Measurements from ENCODE around the gene CNTN6.

Gene CNTN6

GRCh38 chr3:1288805-1289494 is 196.1 kb downstream of the CNTN6 start:
- H4K8ac ChIP-seq (ENCODE audit: low read depth, low read length), result no peak overlapping the region
- peak; percentile 36 for DNase-seq
- peak overlapping the region; percentile 10 for H3K4ac ChIP-seq (ENCODE audit: low read depth, low read length)
- no peak overlapping the region for H2BK5ac ChIP-seq (ENCODE audit: low read length)
- H2BK15ac ChIP-seq (replicated peaks; ENCODE audit: low read depth), result no peak overlapping the region
- H3K27me3 ChIP-seq (ENCODE audit: insufficient read depth, low read length, poor library complexity), result no peaks in the 10 kb centered on the region
- H3K4me1 ChIP-seq (ENCODE audit: control insufficient read depth, low read depth, low read length), result peaks cover 2% of the 10 kb centered on the region
- WGBS (ENCODE audit: extremely low coverage, insufficient coverage, low lambda C conversion rate), result no CpG with 5 or more reads among the region's 4 CpGs
- peak overlapping the region; percentile 51 for H3K18ac ChIP-seq (ENCODE audit: low read length)
- no peak overlapping the region for H3K23ac ChIP-seq (ENCODE audit: low read length)
- H2BK120ac ChIP-seq (ENCODE audit: low read depth, low read length), result no peak overlapping the region
- H3K9ac ChIP-seq (ENCODE audit: low read length), result no peak overlapping the region
- H3K79me2 ChIP-seq (ENCODE audit: control insufficient read depth, insufficient read depth, low read length), result no peaks in the 10 kb centered on the region
- H3K36me3 ChIP-seq (ENCODE audit: control insufficient read depth, insufficient read depth, low read length), result no peaks in the 10 kb centered on the region
- H3K4me2 ChIP-seq (ENCODE audit: low read length), result no peak overlapping the region
- H2AK5ac ChIP-seq (ENCODE audit: low read length), result no peak overlapping the region
- H3K79me1 ChIP-seq (ENCODE audit: low read length), result no peaks in the 10 kb centered on the region
- H3K4me3 ChIP-seq (ENCODE audit: low read length), result no peak overlapping the region
- H4K5ac ChIP-seq (ENCODE audit: low read length), result no peak overlapping the region
- H3K56ac ChIP-seq (ENCODE audit: low read length), result no peak overlapping the region
- H3K27ac ChIP-seq (ENCODE audit: low read depth, low read length), result no peak overlapping the region

- Histone ChIP-seq H4K5ac (ENCODE audit: low read length) (no peak overlapping the region), H3K23ac (ENCODE audit: low read length) (no peak overlapping the region), H2AK5ac (ENCODE audit: low read length) (no peak overlapping the region), H3K9ac (ENCODE audit: low read length) (no peak overlapping the region), H3K18ac (ENCODE audit: low read length) (no peak overlapping the region), H3K4me3 (ENCODE audit: low read length) (no peak overlapping the region), H4K8ac (ENCODE audit: low read depth, low read length) (no peak overlapping the region), H2BK15ac (replicated peaks; ENCODE audit: low read depth) (no peak overlapping the region), H3K79me2 (ENCODE audit: control insufficient read depth, insufficient read depth, low read length) (no peaks in the 10 kb centered on the region), H3K36me3 (ENCODE audit: control insufficient read depth, insufficient read depth, low read length) (no peaks in the 10 kb centered on the region), H3K4me1 (ENCODE audit: control insufficient read depth, low read depth, low read length) (peaks cover 2% of the 10 kb centered on the region), H3K27ac (ENCODE audit: low read depth, low read length) (no peak overlapping the region), H2BK120ac (ENCODE audit: low read depth, low read length) (no peak overlapping the region), H3K4me2 (ENCODE audit: low read length) (no peak overlapping the region), H2BK5ac (ENCODE audit: low read length) (no peak overlapping the region), H3K4ac (ENCODE audit: low read depth, low read length) (no peak overlapping the region), H3K27me3 (ENCODE audit: insufficient read depth, low read length, poor library complexity) (no peaks in the 10 kb centered on the region), H3K79me1 (ENCODE audit: low read length) (no peaks in the 10 kb centered on the region), H3K56ac (ENCODE audit: low read length) (no peak overlapping the region)
- no CpG with 5 or more reads among the region's 3 CpGs for whole genome bisulfite sequencing (ENCODE audit: extremely low coverage, insufficient coverage, low lambda C conversion rate)
- DNase-seq, result peak; percentile 30
Observed at GRCh38 chr3:1292571-1293071, 199.8 kb downstream of the CNTN6 start.

GRCh38 chr3:1294586-1294985 is 201.8 kb downstream of the CNTN6 start:
- Histone ChIP-seq H3K79me2 (ENCODE audit: control insufficient read depth, insufficient read depth, low read length) (no peaks in the 10 kb centered on the region), H3K4ac (ENCODE audit: low read depth, low read length) (no peak overlapping the region), H2AK5ac (ENCODE audit: low read length) (no peak overlapping the region), H3K23ac (ENCODE audit: low read length) (no peak overlapping the region), H2BK5ac (ENCODE audit: low read length) (no peak overlapping the region), H3K27me3 (ENCODE audit: insufficient read depth, low read length, poor library complexity) (no peaks in the 10 kb centered on the region), H3K4me1 (ENCODE audit: control insufficient read depth, low read depth, low read length) (peaks cover 2% of the 10 kb centered on the region), H2BK15ac (replicated peaks; ENCODE audit: low read depth) (no peak overlapping the region), H3K18ac (ENCODE audit: low read length) (no peak overlapping the region), H3K56ac (ENCODE audit: low read length) (no peak overlapping the region), H3K79me1 (ENCODE audit: low read length) (no peaks in the 10 kb centered on the region), H4K8ac (ENCODE audit: low read depth, low read length) (no peak overlapping the region), H3K27ac (ENCODE audit: low read depth, low read length) (no peak overlapping the region), H3K4me3 (ENCODE audit: low read length) (no peak overlapping the region), H3K9ac (ENCODE audit: low read length) (no peak overlapping the region), H4K5ac (ENCODE audit: low read length) (no peak overlapping the region), H3K36me3 (ENCODE audit: control insufficient read depth, insufficient read depth, low read length) (no peaks in the 10 kb centered on the region), H3K4me2 (ENCODE audit: low read length) (no peak overlapping the region), H2BK120ac (ENCODE audit: low read depth, low read length) (no peak overlapping the region)
- no CpG with 5 or more reads among the region's 5 CpGs for WGBS (ENCODE audit: extremely low coverage, insufficient coverage, low lambda C conversion rate)
- peak; percentile 42 for DNase-seq

- H3K23ac ChIP-seq (ENCODE audit: low read length), result no peak overlapping the region
- no peaks in the 10 kb centered on the region for H3K79me2 ChIP-seq (ENCODE audit: control insufficient read depth, insufficient read depth, low read length)
- no peak overlapping the region for H3K9ac ChIP-seq (ENCODE audit: low read length)
- no peaks in the 10 kb centered on the region for H3K27me3 ChIP-seq (ENCODE audit: insufficient read depth, low read length, poor library complexity)
- no peak for DNase-seq
- no peaks in the 10 kb centered on the region for H3K4me1 ChIP-seq (ENCODE audit: control insufficient read depth, low read depth, low read length)
- no peak overlapping the region for H3K56ac ChIP-seq (ENCODE audit: low read length)
- no peaks in the 10 kb centered on the region for H3K36me3 ChIP-seq (ENCODE audit: control insufficient read depth, insufficient read depth, low read length)
- H2BK5ac ChIP-seq (ENCODE audit: low read length), result no peak overlapping the region
- no peaks in the 10 kb centered on the region for H3K79me1 ChIP-seq (ENCODE audit: low read length)
- H3K27ac ChIP-seq (ENCODE audit: low read depth, low read length), result no peak overlapping the region
- WGBS (ENCODE audit: extremely low coverage, insufficient coverage, low lambda C conversion rate), result no CpG with 5 or more reads among the region's 6 CpGs
- H3K18ac ChIP-seq (ENCODE audit: low read length), result no peak overlapping the region
- no peak overlapping the region for H2BK15ac ChIP-seq (replicated peaks; ENCODE audit: low read depth)
- H2BK120ac ChIP-seq (ENCODE audit: low read depth, low read length), result no peak overlapping the region
- no peak overlapping the region for H2AK5ac ChIP-seq (ENCODE audit: low read length)
- H3K4me2 ChIP-seq (ENCODE audit: low read length), result no peak overlapping the region
- no peak overlapping the region for H4K5ac ChIP-seq (ENCODE audit: low read length)
- H3K4me3 ChIP-seq (ENCODE audit: low read length), result no peak overlapping the region
- no peak overlapping the region for H3K4ac ChIP-seq (ENCODE audit: low read depth, low read length)
- no peak overlapping the region for H4K8ac ChIP-seq (ENCODE audit: low read depth, low read length)
Observed at GRCh38 chr3:1318296-1319005, 225.6 kb downstream of the CNTN6 start.

- H2BK15ac ChIP-seq (replicated peaks; ENCODE audit: low read depth), result no peak overlapping the region
- no peak overlapping the region for H3K9ac ChIP-seq (ENCODE audit: low read length)
- no peak overlapping the region for H3K4ac ChIP-seq (ENCODE audit: low read depth, low read length)
- no peak overlapping the region for H4K8ac ChIP-seq (ENCODE audit: low read depth, low read length)
- H3K56ac ChIP-seq (ENCODE audit: low read length), result no peak overlapping the region
- no peaks in the 10 kb centered on the region for H3K27me3 ChIP-seq (ENCODE audit: insufficient read depth, low read length, poor library complexity)
- H2BK120ac ChIP-seq (ENCODE audit: low read depth, low read length), result no peak overlapping the region
- no peak overlapping the region for H2BK5ac ChIP-seq (ENCODE audit: low read length)
- H4K5ac ChIP-seq (ENCODE audit: low read length), result no peak overlapping the region
- no peaks in the 10 kb centered on the region for H3K4me1 ChIP-seq (ENCODE audit: control insufficient read depth, low read depth, low read length)
- H3K18ac ChIP-seq (ENCODE audit: low read length), result no peak overlapping the region
- no peak overlapping the region for H3K4me2 ChIP-seq (ENCODE audit: low read length)
- no peak overlapping the region for H3K27ac ChIP-seq (ENCODE audit: low read depth, low read length)
- no peak overlapping the region for H3K4me3 ChIP-seq (ENCODE audit: low read length)
- H3K36me3 ChIP-seq (ENCODE audit: control insufficient read depth, insufficient read depth, low read length), result no peaks in the 10 kb centered on the region
- H3K23ac ChIP-seq (ENCODE audit: low read length), result no peak overlapping the region
- no peaks in the 10 kb centered on the region for H3K79me2 ChIP-seq (ENCODE audit: control insufficient read depth, insufficient read depth, low read length)
- no peak overlapping the region for H2AK5ac ChIP-seq (ENCODE audit: low read length)
- H3K79me1 ChIP-seq (ENCODE audit: low read length), result no peaks in the 10 kb centered on the region
- DNase-seq, result no peak
Observed at GRCh38 chr3:1326546-1326945, 233.7 kb downstream of the CNTN6 start.
